H1 (cell line): ENCODE results near the gene IKBIP. TPM values are rescaled to one million over a fixed set of nuclear protein-coding genes. Genes with fewer than 3 reads are reported as not detected.

ENCODE experiments used
- BACH1 ChIP-seq: IDR thresholded peaks from 2 replicates; pipeline ENCODE4 v1.6.1; 2012; ENCODE audit warnings: low read length, improper control_type of control experiment
- CHD7 ChIP-seq: fragments of 300-600 bp; sonication (generic); IDR thresholded peaks from 2 replicates; pipeline ENCODE4 v1.7.1; 2012; ENCODE audit warnings: low read length, moderate library complexity, mild to moderate bottlenecking, inconsistent platforms; ENCODE audit not compliant: insufficient replicate concordance
- EZH2 ChIP-seq: fragments of 200-600 bp; sonication (generic); IDR thresholded peaks from 2 replicates; pipeline ENCODE4 v1.7.1; 2012; ENCODE audit warnings: low read depth, mild to moderate bottlenecking, moderate library complexity, low read length, inconsistent platforms; ENCODE audit not compliant: severe bottlenecking
- FOSL1 ChIP-seq: IDR thresholded peaks from 2 replicates; pipeline ENCODE4 v1.6.1; 2011; ENCODE audit warnings: mild to moderate bottlenecking, low read depth, low read length, moderate library complexity; ENCODE audit not compliant: insufficient read depth
- POLR2A ChIP-seq, 2 experiments: IDR thresholded peaks; 1 replicate in 1 of 2; 2 replicates in 1 of 2; pipeline ENCODE4 v1.6.1; 2011; ENCODE audit warnings: low read depth in 2 of 2, low read length in 2 of 2, mild to moderate bottlenecking in 2 of 2; ENCODE audit errors: control extremely low read depth in 1 of 2
- TEAD4 ChIP-seq: IDR thresholded peaks from 2 replicates; pipeline ENCODE4 v1.6.1; 2012; ENCODE audit warnings: low read depth, low read length, inconsistent platforms, mixed read lengths
- YY1 ChIP-seq: IDR thresholded peaks from 2 replicates; pipeline ENCODE4 v1.6.1; 2011; ENCODE audit warnings: low read depth, mild to moderate bottlenecking, low read length
- polyA plus RNA-seq, 7 experiments: library from polyadenylated mRNA; depleted of rRNA in 3 of 7; stranded (reverse) in 5 of 7; unstranded in 2 of 7; fragments of >200 nt in 5 of 7; fragments of 200-250 nt in 2 of 7; gene quantifications; 1 replicate in 5 of 7; 2 replicates in 1 of 7; 4 replicates in 1 of 7; pipeline versions ENCODE4 v1.2.1 to v1.2.3, GENCODE V29; 2011 to 2013; ENCODE audit warnings: missing spikeins in 2 of 7, mixed read lengths in 2 of 7
- total RNA-seq: library from RNA; stranded (reverse); fragmentation: NEBNext Ultra II Directional; extraction: Animal tissue kit (Norgen Biotek cat#: 25700); gene quantifications from 2 replicates; pipeline ENCODE4 v1.2.1, GENCODE V29; 2021

Gene IKBIP
- total and polyA plus RNA-seq, 2 of the 8 experiments (the other 6 are each of a cell fraction or from before 2014, with no cell fraction given), result 2.7 to 12.4 TPM

GRCh38 chr12:98579347-98579746 is 65.2 kb downstream of the IKBIP start (continued):
- TF ChIP-seq POLR2A (IDR thresholded peaks at IDR 0.05; ENCODE audit: control extremely low read depth in 1 of 2, low read depth in 2 of 2, low read length in 2 of 2) (no peak), BACH1 (no peak), FOSL1 (no peak), EZH2 (no peak), TEAD4 (no peak), YY1 (no peak), CHD7 (no peak)
